NT2/D1 (cell line): ENCODE data around the gene MARCHF2.

Experiments used
- DNase-seq: peaks from one replicate; pipeline ENCODE4 v3.0.0-alpha.2; 2011; ENCODE audit warnings: low read depth, low spot score
- H3K27me3 ChIP-seq: 2 replicates; pipeline ENCODE4 v1.6.0; 2011; ENCODE audit warnings: mild to moderate bottlenecking; ENCODE audit not compliant: insufficient read length, insufficient read depth
- H3K36me3 ChIP-seq: 2 replicates; pipeline ENCODE4 v1.6.1; 2011; ENCODE audit warnings: mild to moderate bottlenecking, low read length, mixed read lengths; ENCODE audit not compliant: insufficient read depth, insufficient read length
- H3K4me1 ChIP-seq: 2 replicates; pipeline ENCODE4 v1.5.1; 2011; ENCODE audit not compliant: insufficient read depth, insufficient read length
- H3K4me3 ChIP-seq: 2 replicates; pipeline ENCODE4 v1.5.1; 2011; ENCODE audit warnings: low read depth; ENCODE audit not compliant: insufficient read length
- H3K9ac ChIP-seq: 2 replicates; pipeline ENCODE4 v1.6.0; 2011; ENCODE audit warnings: low read depth; ENCODE audit not compliant: insufficient read length
- H3K9me3 ChIP-seq: 2 replicates; pipeline ENCODE4 v1.5.1; 2011; ENCODE audit warnings: mild to moderate bottlenecking, low read length; ENCODE audit not compliant: insufficient read depth
- SUZ12 ChIP-seq: IDR thresholded peaks from 2 replicates; pipeline ENCODE4 v1.6.1; 2011; ENCODE audit not compliant: insufficient read length, insufficient read depth; ENCODE audit errors: extremely low read depth
- YY1 ChIP-seq: IDR thresholded peaks from 2 replicates; pipeline ENCODE4 v1.6.1; 2011; ENCODE audit not compliant: insufficient read length, insufficient read depth
- ZNF274 ChIP-seq: IDR thresholded peaks from 2 replicates; pipeline ENCODE4 v1.6.1; 2011; ENCODE audit warnings: mild to moderate bottlenecking, low read depth, low read length

The MARCHF2 gene

DNA sequence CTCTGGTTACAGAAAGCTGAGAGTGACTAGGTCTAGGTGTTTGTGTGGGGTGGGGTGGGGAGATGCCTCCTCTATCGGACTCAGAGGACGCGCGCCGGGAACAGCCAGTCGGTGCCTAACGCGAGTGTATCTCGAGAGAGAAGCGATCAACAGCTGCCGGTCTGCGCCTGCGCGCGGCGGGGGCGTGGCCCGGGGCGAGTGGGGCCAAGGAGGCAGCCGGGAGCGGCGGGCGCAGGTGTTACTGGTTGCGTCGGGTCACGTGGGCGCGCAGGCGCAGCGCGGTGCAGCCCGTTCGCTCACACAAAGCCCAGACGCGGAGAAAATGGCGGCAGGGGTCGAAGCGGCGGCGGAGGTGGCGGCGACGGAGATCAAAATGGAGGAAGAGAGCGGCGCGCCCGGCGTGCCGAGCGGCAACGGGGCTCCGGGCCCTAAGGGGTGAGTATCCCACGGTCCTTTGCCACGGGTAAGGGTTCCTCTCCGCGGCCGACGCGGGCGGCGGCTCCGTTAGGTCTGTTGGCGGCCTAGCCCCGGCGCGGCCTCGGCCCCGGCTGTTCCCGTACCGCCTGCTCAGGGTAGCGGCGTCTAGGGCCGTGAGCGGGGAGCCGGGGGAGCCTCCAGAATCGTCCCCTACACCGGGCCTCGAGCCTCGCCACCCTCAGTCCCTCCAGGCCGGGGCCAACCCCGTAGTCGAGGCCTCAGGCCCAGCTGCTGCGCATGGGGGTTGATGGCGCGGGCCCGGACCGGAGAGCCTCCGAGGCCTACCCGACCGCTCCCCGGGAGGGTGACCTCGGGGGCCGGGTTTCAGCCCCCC, 31.8 kb downstream of the MARCHF2 start, which contains the start of gene HNRNPM:
Gene HNRNPM (plus strand): TSS at position 299 of the 811 bp plus-strand sequence. CDS start 24 bp downstream, at position 323.
- Histone ChIP-seq H3K9me3 (no peaks in the 10 kb centered on the region), H3K4me1 (peaks cover 4% of the 10 kb centered on the region), H3K4me3 (peak within 1 kb of the TSS; percentile 100), H3K27me3 (no peaks in the 10 kb centered on the region), H3K9ac (peak within 1 kb of the TSS; percentile 100), H3K36me3 (peaks cover 37% of the 10 kb centered on the region)
- no peak for TF ChIP-seq SUZ12
- peak; percentile 84 for TF ChIP-seq YY1
- DNase-seq = peak; percentile 97

- DNase-seq = no peak
- Histone ChIP-seq H3K4me3 (peak overlapping the region; percentile 100), H3K9me3 (no peaks in the 10 kb centered on the region), H3K36me3 (peaks cover 42% of the 10 kb centered on the region), H3K4me1 (peaks cover 4% of the 10 kb centered on the region), H3K9ac (peak overlapping the region; percentile 100), H3K27me3 (no peaks in the 10 kb centered on the region)
- TF ChIP-seq SUZ12 = no peak
- TF ChIP-seq YY1 = no peak
- TF ChIP-seq ZNF274 = no peak
Observed at GRCh38 chr19:8445488-8446001, 32.4 kb downstream of the MARCHF2 start.

DNA sequence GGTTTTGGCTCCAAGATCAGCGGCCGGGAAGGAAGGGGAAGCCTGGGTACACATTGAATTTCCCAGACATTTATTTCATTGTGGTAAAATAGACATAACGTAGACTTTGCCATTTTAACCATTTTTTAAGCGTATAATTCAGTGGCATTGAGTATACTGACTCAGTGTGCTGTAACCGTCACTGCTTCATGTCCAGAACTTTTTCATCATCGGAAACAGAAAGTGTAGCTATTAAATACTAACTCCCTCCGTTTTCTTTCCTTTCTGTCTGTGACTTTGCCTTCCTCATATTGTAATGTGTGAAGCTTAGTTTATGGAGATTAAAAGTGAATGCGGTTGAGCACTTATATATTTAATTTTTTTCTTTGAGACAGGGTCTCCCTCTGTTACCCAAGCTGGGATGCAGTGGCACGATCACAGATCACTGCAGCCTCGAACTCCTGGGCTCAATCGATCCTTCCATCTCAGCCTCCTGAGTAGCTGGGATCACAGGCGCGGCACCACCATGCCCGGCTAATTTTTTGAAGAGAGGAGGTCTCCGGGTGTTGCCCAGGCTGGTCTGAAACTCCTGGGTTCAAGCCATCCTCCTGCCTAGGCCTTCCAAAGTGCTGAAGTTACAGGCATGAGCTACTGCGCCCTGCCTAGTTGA, 33.1 kb downstream of the MARCHF2 start:
- Histone ChIP-seq H3K36me3 (peaks cover 42% of the 10 kb centered on the region), H3K4me3 (peak overlapping the region; percentile 100)

DNA sequence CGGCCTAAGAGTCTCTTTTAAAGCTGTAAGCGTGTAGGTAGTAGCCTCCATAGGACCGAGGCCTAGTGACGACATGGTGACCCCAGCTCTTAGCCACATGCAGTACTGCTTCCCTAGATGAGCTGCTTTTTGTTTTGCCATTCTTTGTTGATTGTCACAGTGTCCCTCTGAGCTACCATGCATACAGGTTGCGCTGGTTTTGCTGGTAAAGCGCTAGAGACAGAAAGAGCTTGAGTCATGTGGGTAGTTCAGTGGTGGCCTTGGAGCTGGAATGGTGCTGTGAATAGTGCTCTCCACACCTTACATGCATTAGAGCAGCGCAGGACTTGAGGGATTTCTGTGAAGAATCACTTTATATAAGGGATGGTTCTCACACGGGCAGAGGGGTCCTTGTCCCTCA, 36.7 kb downstream of the MARCHF2 start:
- TF ChIP-seq ZNF274 (no peak), YY1 (no peak), SUZ12 (no peak)
- Histone ChIP-seq H3K9ac (no peak overlapping the region), H3K36me3 (peaks cover 65% of the 10 kb centered on the region), H3K4me1 (no peaks in the 10 kb centered on the region), H3K9me3 (no peaks in the 10 kb centered on the region), H3K4me3 (no peak overlapping the region), H3K27me3 (no peaks in the 10 kb centered on the region)
- no peak for DNase-seq

More for the DNA sequence above, 33.1 kb downstream of the MARCHF2 start:
- no peak for TF ChIP-seq ZNF274
- no peak for TF ChIP-seq YY1
- TF ChIP-seq SUZ12 = no peak
- Histone ChIP-seq H3K9me3 (no peaks in the 10 kb centered on the region), H3K4me1 (peaks cover 4% of the 10 kb centered on the region), H3K27me3 (no peaks in the 10 kb centered on the region), H3K9ac (peak overlapping the region; percentile 100)
- no peak for DNase-seq

- H3K4me1 ChIP-seq = no peaks in the 10 kb centered on the region
- TF ChIP-seq SUZ12 = no peak
- no peak for DNase-seq
- no peak overlapping the region for H3K4me3 ChIP-seq
- H3K9me3 ChIP-seq = no peaks in the 10 kb centered on the region
- H3K36me3 ChIP-seq = peaks cover 72% of the 10 kb centered on the region
- H3K9ac ChIP-seq = no peak overlapping the region
- H3K27me3 ChIP-seq = no peaks in the 10 kb centered on the region
Observed at GRCh38 chr19:8451377-8451776, 38.3 kb downstream of the MARCHF2 start.

- no peaks in the 10 kb centered on the region for H3K4me1 ChIP-seq
- peaks cover 72% of the 10 kb centered on the region for H3K36me3 ChIP-seq
- no peak overlapping the region for H3K4me3 ChIP-seq
- no peaks in the 10 kb centered on the region for H3K27me3 ChIP-seq
- TF ChIP-seq ZNF274 = no peak
- no peak for TF ChIP-seq SUZ12
- TF ChIP-seq YY1 = no peak
- no peaks in the 10 kb centered on the region for H3K9me3 ChIP-seq
- DNase-seq = no peak
- no peak overlapping the region for H3K9ac ChIP-seq
Observed at GRCh38 chr19:8451885-8452284, 38.8 kb downstream of the MARCHF2 start.

DNA sequence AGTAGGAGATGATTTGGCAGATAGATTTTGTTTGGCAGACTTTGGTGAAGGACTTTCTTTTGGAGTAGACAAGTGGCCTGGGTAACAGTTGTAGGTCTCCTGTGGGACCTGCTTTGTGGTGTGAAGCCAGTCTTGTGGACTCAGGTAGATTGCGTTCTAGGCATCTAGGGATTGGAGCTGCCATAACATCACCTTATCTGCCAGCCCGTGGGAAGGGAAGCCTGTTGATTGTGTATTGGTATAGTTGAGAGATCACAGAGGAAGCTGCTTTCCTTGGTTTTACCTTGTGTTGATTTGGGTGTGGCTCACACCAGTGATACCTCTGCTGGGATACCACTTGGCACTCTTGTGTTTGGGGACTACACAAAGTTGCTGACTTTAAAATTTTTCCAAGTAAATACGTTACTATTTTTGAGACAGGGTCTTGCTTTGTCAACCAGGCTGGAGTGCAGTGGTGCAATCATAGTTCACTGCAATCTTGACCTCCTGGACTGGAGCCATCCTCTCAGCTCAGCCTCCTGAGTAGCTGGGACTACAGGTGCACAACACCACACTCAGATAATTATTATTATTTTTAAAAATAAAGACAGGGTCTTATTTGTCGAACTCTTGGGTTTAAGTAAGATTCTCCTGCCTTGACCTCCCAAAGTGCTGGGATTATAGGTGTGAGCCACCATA, 39.5 kb downstream of the MARCHF2 start:
- TF ChIP-seq YY1 (no peak), ZNF274 (no peak), SUZ12 (no peak)
- Histone ChIP-seq H3K4me3 (no peak overlapping the region), H3K36me3 (peaks cover 71% of the 10 kb centered on the region), H3K27me3 (no peaks in the 10 kb centered on the region), H3K9me3 (no peaks in the 10 kb centered on the region), H3K9ac (no peak overlapping the region), H3K4me1 (no peaks in the 10 kb centered on the region)
- no peak for DNase-seq
